Renal pelvis (tissue), 12 donors: Measurements from ENCODE around the gene GDF2. TPM values are rescaled to one million over a fixed set of nuclear protein-coding genes. Genes with fewer than 3 reads are reported as not detected.

Source experiments
- DNase-seq: peaks from one replicate; pipeline ENCODE4 v3.0.0-alpha.2; 2013
- long read RNA-seq, 16 experiments: transcript quantifications; one replicate each; lab custom pipeline, GENCODE V29; 2026
- polyA plus RNA-seq, 3 donors: library from polyadenylated mRNA; unstranded; fragments of 120-200 nt; gene quantifications; one replicate each; pipeline ENCODE4 v1.2.1, GENCODE V29; 2013; ENCODE audit not compliant: insufficient read length in 3 of 3

The GDF2 gene
- not detected for polyA plus RNA-seq
- long read RNA-seq, donor 1, result 0 reads
- long read RNA-seq, donor 2, result 0 reads
- long read RNA-seq, donor 3, result 0 reads
- long read RNA-seq, donor 4, result 0 reads
- long read RNA-seq, donor 5, result 0 reads
- long read RNA-seq, donor 6, result 0 reads
- long read RNA-seq, donor 7, result 0 reads
- long read RNA-seq, donor 8, result 0 reads
- long read RNA-seq, donor 9, result 0 reads
- long read RNA-seq, donor 10, result 0 reads
- long read RNA-seq, donor 11, result 0 reads
- long read RNA-seq, donor 12, result 0 reads
- long read RNA-seq, donor 13, result 0 reads
- long read RNA-seq, donor 14, result 0 reads
- long read RNA-seq, donor 15, result 0 reads
- long read RNA-seq, donor 16, result 0 reads

- no peak for DNase-seq
Observed at GRCh38 chr10:47322300-47323061, at the start of gene GDF2. GDF2 (plus strand) TSS chr10:47322454; CDS start chr10:47322669, 215 bp downstream.

GRCh38 chr10:47276071-47276470 lies 46.2 kb upstream of the GDF2 start:
- no peak for DNase-seq

- no peak for DNase-seq
Observed at GRCh38 chr10:47276576-47277351, 45.5 kb upstream of the GDF2 start.

- no peak for DNase-seq
Observed at GRCh38 chr10:47277352-47278151, 44.7 kb upstream of the GDF2 start.

GRCh38 chr10:47278152-47278473 lies 44.1 kb upstream of the GDF2 start:
- no peak for DNase-seq

GRCh38 chr10:47278720-47279119 lies 43.5 kb upstream of the GDF2 start:
- no peak for DNase-seq

GRCh38 chr10:47279276-47279675 lies 43.0 kb upstream of the GDF2 start:
- DNase-seq, result no peak

- DNase-seq, result no peak
Observed at GRCh38 chr10:47282005-47282656, 40.1 kb upstream of the GDF2 start.

GRCh38 chr10:47282657-47283018 lies 39.6 kb upstream of the GDF2 start:
- DNase-seq, result no peak

- DNase-seq, result no peak
Observed at GRCh38 chr10:47283101-47283630, 39.1 kb upstream of the GDF2 start.

- no peak for DNase-seq
Observed at GRCh38 chr10:47283848-47284247, 38.4 kb upstream of the GDF2 start.

- DNase-seq, result no peak
Observed at GRCh38 chr10:47285381-47286115, 36.7 kb upstream of the GDF2 start.

- no peak for DNase-seq
Observed at GRCh38 chr10:47286116-47286505, 36.1 kb upstream of the GDF2 start.

- no peak for DNase-seq
Observed at GRCh38 chr10:47286591-47287315, 35.5 kb upstream of the GDF2 start.

GRCh38 chr10:47287365-47287802 lies 34.9 kb upstream of the GDF2 start:
- DNase-seq, result no peak

GRCh38 chr10:47287805-47288204 lies 34.4 kb upstream of the GDF2 start:
- no peak for DNase-seq

GRCh38 chr10:47288236-47288635 lies 34.0 kb upstream of the GDF2 start:
- no peak for DNase-seq

GRCh38 chr10:47288916-47289495 lies 33.2 kb upstream of the GDF2 start:
- no peak for DNase-seq

- no peak for DNase-seq
Observed at GRCh38 chr10:47289921-47290320, 32.3 kb upstream of the GDF2 start.
